ENCODE results near the gene NFIL3.

The NFIL3 gene

GRCh38 chr9:91359734-91360470 lies 63.7 kb downstream of the NFIL3 start:
- DNase-seq (ENCODE audit: low read depth): no peak

GRCh38 chr9:91359083-91359482 lies 64.5 kb downstream of the NFIL3 start:
- no peak for DNase-seq (ENCODE audit: low read depth)

Data from T follicular helper cell (primary cell).